ENCODE measurements around the gene UST.
"Not testable (repeated sequence)": the region's sequence is repeated elsewhere in the genome, so short reads cannot be mapped to it uniquely, and the experiment has no call there.

GRCh38 chr6:148764259-148765020 lies 17.6 kb downstream of the UST start:
- not testable (repeated sequence) for TF ChIP-seq CTCF (conservative IDR thresholded peaks at IDR 0.05; ENCODE audit: low read length); EZH2phosphoT487 (IDR thresholded peaks at IDR 0.05; ENCODE audit: borderline replicate concordance, low read depth, low read length)

Measured in OCI-LY7 (cell line).